ENCODE results near the gene HCFC1. TPM values are rescaled to one million over a fixed set of nuclear protein-coding genes. Genes with fewer than 3 reads are reported as not detected.

The HCFC1 gene
- total and polyA plus RNA-seq, 9 of the 15 experiments (the other 6 are each of a cell fraction or from before 2014, with no cell fraction given), result 2.8 to 133 (median 17.1) TPM

- no peak for TF ChIP-seq CREB3 (tag; conservative IDR thresholded peaks at IDR 0.05; ENCODE audit: low read depth)
- TF ChIP-seq MBD1 (CRISPR knock-in tag; IDR thresholded peaks at IDR 0.05), result no peak
- TF ChIP-seq MAFG (tag; conservative IDR thresholded peaks at IDR 0.05), result no peak
- TF ChIP-seq, protein P1, sequence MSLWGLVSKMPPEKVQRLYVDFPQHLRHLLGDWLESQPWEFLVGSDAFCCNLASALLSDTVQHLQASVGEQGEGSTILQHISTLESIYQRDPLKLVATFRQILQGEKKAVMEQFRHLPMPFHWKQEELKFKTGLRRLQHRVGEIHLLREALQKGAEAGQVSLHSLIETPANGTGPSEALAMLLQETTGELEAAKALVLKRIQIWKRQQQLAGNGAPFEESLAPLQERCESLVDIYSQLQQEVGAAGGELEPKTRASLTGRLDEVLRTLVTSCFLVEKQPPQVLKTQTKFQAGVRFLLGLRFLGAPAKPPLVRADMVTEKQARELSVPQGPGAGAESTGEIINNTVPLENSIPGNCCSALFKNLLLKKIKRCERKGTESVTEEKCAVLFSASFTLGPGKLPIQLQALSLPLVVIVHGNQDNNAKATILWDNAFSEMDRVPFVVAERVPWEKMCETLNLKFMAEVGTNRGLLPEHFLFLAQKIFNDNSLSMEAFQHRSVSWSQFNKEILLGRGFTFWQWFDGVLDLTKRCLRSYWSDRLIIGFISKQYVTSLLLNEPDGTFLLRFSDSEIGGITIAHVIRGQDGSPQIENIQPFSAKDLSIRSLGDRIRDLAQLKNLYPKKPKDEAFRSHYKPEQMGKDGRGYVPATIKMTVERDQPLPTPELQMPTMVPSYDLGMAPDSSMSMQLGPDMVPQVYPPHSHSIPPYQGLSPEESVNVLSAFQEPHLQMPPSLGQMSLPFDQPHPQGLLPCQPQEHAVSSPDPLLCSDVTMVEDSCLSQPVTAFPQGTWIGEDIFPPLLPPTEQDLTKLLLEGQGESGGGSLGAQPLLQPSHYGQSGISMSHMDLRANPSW (CRISPR knock-in tag; IDR thresholded peaks at IDR 0.05), result no peak; the same call in 1 of the 2 replicates
- no peak for TF ChIP-seq PREB (CRISPR knock-in tag; IDR thresholded peaks at IDR 0.05)
- no peak for TF ChIP-seq ZFP30 (CRISPR knock-in tag; IDR thresholded peaks at IDR 0.05; ENCODE audit: borderline replicate concordance)
- no peak for TF ChIP-seq NFE2 (IDR thresholded peaks at IDR 0.05; ENCODE audit: low read depth)
- TF ChIP-seq ZNF41 (CRISPR knock-in tag; conservative IDR thresholded peaks at IDR 0.05), result no peak
- TF ChIP-seq BRF1 (IDR thresholded peaks at IDR 0.05; ENCODE audit: borderline replicate concordance, extremely low read depth, insufficient read length), result no peak
- no peak for TF ChIP-seq BRD4 (IDR thresholded peaks at IDR 0.05)
- no peak for TF ChIP-seq NFATC3 (IDR thresholded peaks at IDR 0.05)
- no peak for TF ChIP-seq KLF6 (CRISPR knock-in tag; IDR thresholded peaks at IDR 0.05; ENCODE audit: borderline replicate concordance)
- no peak for TF ChIP-seq GATAD2A (IDR thresholded peaks at IDR 0.05)
- TF ChIP-seq ZFP91 (CRISPR knock-in tag; IDR thresholded peaks at IDR 0.05), result no peak
- no peak for TF ChIP-seq SRF (CRISPR knock-in tag; IDR thresholded peaks at IDR 0.05)
- peak; percentile 60; the same call in 1 of the 2 replicates for TF ChIP-seq PHF8 (IDR thresholded peaks at IDR 0.05; ENCODE audit: borderline replicate concordance, low read length)
- no peak for TF ChIP-seq CREBBP (IDR thresholded peaks at IDR 0.05; ENCODE audit: low read depth, low read length)
- peak; percentile 88 for TF ChIP-seq RBFOX2 (IDR thresholded peaks at IDR 0.05; ENCODE audit: low read depth, low read length)
- no peak for TF ChIP-seq LARP7 (IDR thresholded peaks at IDR 0.05)
- no peak for TF ChIP-seq PHF21A (IDR thresholded peaks at IDR 0.05; ENCODE audit: borderline replicate concordance, low read depth)
Measured at GRCh38 chrX:153925739-153926551, 45.7 kb downstream of the HCFC1 start, which contains the start of gene ARHGAP4 (continued).
